Naive thymus-derived CD8-positive, alpha-beta T cell (primary cell): Measurements from ENCODE around the gene HCN3. TPM values are rescaled to one million over a fixed set of nuclear protein-coding genes. Genes with fewer than 3 reads are reported as not detected.

Experiments used
- ATAC-seq, 2 donors: fragments of 150-1000 bp; cut with Tn5 transposase in 1 of 2; sonication (Bioruptor Pico), chemical (Tn5 transposase) in 1 of 2; 1 replicate in 1 of 2; 2 replicates in 1 of 2; pipeline ENCODE4 v1.10.0; 2021; ENCODE audit warnings: mild to moderate bottlenecking in 2 of 2, moderate library complexity in 2 of 2
- POLR2A ChIA-PET: fragments of 350-600 bp; sonication (Branson Sonifier 250); formaldehyde crosslinking; loops from one replicate; lab custom pipeline; 2021; ENCODE audit warnings: antibody characterized with exemption; lab: Charles Lee
- DNase-seq, 10 donors: peaks; one replicate each; pipeline versions ENCODE4 v3.0.0 to v3.0.0-alpha.2; 2020 to 2022
- H3K27ac Mint-ChIP-seq, 10 donors: one replicate each; pipeline ENCODE4 v1.8.0; 2020 to 2022; ENCODE audit warnings: mild to moderate bottlenecking in 10 of 10, mixed read lengths in 10 of 10, moderate library complexity in 4 of 10, inconsistent platforms in 1 of 10
- H3K27me3 Mint-ChIP-seq, 5 donors: one replicate each; pipeline ENCODE4 v1.8.0; 2021 to 2022; ENCODE audit warnings: mixed read lengths in 5 of 5
- H3K36me3 Mint-ChIP-seq, 3 donors: one replicate each; pipeline ENCODE4 v1.8.0; 2020 to 2022; ENCODE audit warnings: mixed read lengths in 3 of 3, mild to moderate bottlenecking in 2 of 3, inconsistent platforms in 1 of 3
- H3K4me1 Mint-ChIP-seq, 4 donors: one replicate each; pipeline ENCODE4 v1.8.0; 2021 to 2022; ENCODE audit warnings: mixed read lengths in 4 of 4
- H3K4me3 Mint-ChIP-seq, 10 donors: one replicate each; pipeline ENCODE4 v1.8.0; 2020 to 2022; ENCODE audit warnings: mild to moderate bottlenecking in 10 of 10, mixed read lengths in 10 of 10, moderate library complexity in 6 of 10, inconsistent platforms in 1 of 10
- H3K9me3 Mint-ChIP-seq, 9 donors: one replicate each; pipeline ENCODE4 v1.8.0; 2020 to 2022; ENCODE audit warnings: mixed read lengths in 9 of 9, mild to moderate bottlenecking in 3 of 9, inconsistent platforms in 1 of 9, moderate library complexity in 1 of 9
- polyA plus RNA-seq, 3 donors: library from polyadenylated mRNA; unstranded; fragments of 300-500 nt; fragmentation: Illumina TruSeq; gene quantifications; one replicate each; pipeline ENCODE4 v1.2.3, GENCODE V29; 2021
- total RNA-seq, 8 experiments: library from RNA in 2 of 8; stranded (reverse) in 2 of 8; gene quantifications; one replicate each; pipeline ENCODE4 v1.2.3 and lab custom pipeline; 2021 to 2026

Gene HCN3
- total and polyA plus RNA-seq, 5 experiments from 2014 or later, result 0.20 to 4.1 (median 2.2) TPM; not detected in 1

GRCh38 chr1:155320661-155321617, 43.7 kb downstream of the HCN3 start, which contains the start of gene RUSC1:
RUSC1 (plus strand) TSS chr1:155320894; CDS start chr1:155321774, 880 bp downstream.
- Mint-ChIP-seq H3K4me1 (peaks cover 17 to 36% (median 31%) of the 10 kb centered on the region in 4 donors), H3K4me3 (peak within 1 kb of the TSS; percentile 72 to 86 (median 81)), H3K9me3 (no peaks in the 10 kb centered on the region), H3K27ac (peak within 1 kb of the TSS in 9 of 10 donors; percentile 21 to 87 (median 55)), H3K27me3 (no peaks in the 10 kb centered on the region), H3K36me3 (peaks cover 0 to 5% (median 0%) of the 10 kb centered on the region in 3 donors)
- peak; percentile 58 to 84 (median 72) for DNase-seq
- peak; percentile 36 to 47 for ATAC-seq
- POLR2A ChIA-PET, result interaction anchor here (0.6 to 5.4 kb wide), 6 partner anchors 13 to 70 kb away, joined by 3 to 37 read pairs (median 12); partner anchors contain the start of genes CLK2, FDPS and HCN3

GRCh38 chr1:155321639-155322503, 44.6 kb downstream of the HCN3 start:
- Mint-ChIP-seq H3K4me1 (peaks cover 20 to 41% (median 35%) of the 10 kb centered on the region in 4 donors), H3K36me3 (no peaks in the 10 kb centered on the region), H3K9me3 (no peaks in the 10 kb centered on the region), H3K4me3 (peak overlapping the region; percentile 62 to 86 (median 78)), H3K27ac (peak overlapping the region in 1 of 10 donors; percentile 47), H3K27me3 (no peaks in the 10 kb centered on the region)
- no peak for ATAC-seq
- POLR2A ChIA-PET, result interaction anchor here (0.6 to 5.4 kb wide), 8 partner anchors 12 to 78 kb away, joined by 3 to 37 read pairs (median 16); partner anchors contain the start of genes CLK2, FDPS, HCN3 and SCAMP3
- no peak for DNase-seq

DNA sequence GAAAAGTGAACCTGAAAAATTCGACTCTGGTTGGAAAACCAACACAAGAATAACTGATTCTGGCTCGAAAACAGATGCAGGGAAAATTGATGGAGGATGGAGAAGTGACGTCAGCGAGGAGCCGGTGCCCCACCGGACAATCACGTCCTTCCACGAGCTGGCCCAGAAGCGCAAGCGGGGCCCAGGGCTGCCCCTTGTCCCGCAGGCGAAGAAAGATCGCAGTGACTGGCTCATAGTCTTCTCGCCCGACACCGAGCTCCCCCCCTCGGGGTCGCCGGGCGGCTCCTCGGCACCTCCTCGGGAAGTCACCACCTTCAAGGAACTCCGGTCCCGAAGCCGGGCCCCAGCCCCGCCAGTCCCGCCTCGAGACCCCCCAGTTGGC, 45.3 kb downstream of the HCN3 start:
- no peak for DNase-seq
- Mint-ChIP-seq H3K4me1 (peaks cover 20 to 41% (median 35%) of the 10 kb centered on the region in 4 donors), H3K4me3 (peak overlapping the region; percentile 62 to 86 (median 78)), H3K27ac (peak overlapping the region in 1 of 10 donors; percentile 47), H3K27me3 (no peaks in the 10 kb centered on the region), H3K36me3 (no peaks in the 10 kb centered on the region), H3K9me3 (no peaks in the 10 kb centered on the region)
- ATAC-seq, result no peak
- POLR2A ChIA-PET, result interaction anchor here (0.6 to 5.4 kb wide), 7 partner anchors 13 to 78 kb away, joined by 3 to 37 read pairs (median 20); partner anchors contain the start of genes CLK2, FDPS, HCN3 and SCAMP3

DNA sequence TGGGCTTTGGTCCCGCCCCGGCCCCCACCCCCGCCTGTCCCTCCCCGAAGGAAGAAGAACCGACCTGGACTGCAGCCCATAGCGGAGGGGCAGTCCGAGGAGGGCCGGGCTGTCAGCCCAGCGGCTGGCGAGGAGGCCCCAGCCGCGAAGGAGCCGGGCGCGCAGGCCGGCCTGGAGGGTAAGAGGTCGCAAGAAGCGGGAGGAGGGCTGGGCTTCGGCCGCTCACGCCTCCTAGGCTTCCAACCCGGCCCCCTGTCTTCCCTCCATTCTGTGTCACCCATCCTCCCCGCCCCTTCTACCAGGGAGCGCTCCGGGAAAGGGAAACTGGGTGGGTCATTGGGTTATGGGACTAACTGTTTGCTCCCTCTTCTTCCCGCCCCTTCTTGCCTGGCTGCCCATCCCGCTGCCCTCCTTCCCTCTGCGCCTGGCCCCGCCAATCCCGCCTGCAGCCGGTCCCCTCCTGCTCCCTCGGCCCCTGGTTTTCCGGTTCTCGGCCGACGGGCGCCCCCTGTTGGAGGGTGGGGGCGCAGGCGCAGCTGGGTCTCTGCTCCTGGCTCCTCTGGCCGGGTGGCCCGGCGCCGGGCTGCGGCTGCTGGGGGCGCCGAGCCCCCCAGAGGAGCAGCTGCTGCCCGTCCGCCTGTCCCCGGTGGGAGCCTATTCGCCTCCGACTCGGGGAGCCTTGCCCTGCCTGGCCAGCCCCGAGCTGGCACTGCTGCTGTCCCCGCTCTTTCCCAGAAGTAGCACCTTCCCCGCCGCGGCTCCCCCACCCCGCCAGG, 45.9 kb downstream of the HCN3 start:
- POLR2A ChIA-PET, result interaction anchor here (0.7 to 5.4 kb wide), 12 partner anchors 13 to 82 kb away, joined by 3 to 37 read pairs (median 4); partner anchors contain the start of genes CLK2, ENTREP3, FDPS and HCN3

DNA sequence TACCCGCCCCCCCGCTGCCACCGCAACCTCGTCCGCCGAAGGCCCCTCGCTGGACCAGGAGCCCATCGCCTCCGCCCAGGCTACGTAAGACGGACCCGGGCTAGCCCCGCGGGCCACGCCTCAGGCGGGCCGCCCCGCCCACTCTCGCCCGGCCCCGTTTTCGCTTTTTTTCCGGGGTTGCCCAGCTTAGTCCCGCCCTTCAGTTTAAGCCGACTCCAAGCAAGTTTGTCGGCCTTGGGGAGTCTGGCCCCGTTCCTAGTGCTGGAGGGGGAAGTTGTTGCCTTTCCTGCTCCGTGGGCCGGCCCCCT, 46.4 kb downstream of the HCN3 start:
- peaks cover 20 to 41% (median 35%) of the 10 kb centered on the region in 4 donors for H3K4me1 Mint-ChIP-seq

More for the DNA sequence above, 45.9 kb downstream of the HCN3 start:
- no peaks in the 10 kb centered on the region for H3K36me3 Mint-ChIP-seq
- no peaks in the 10 kb centered on the region for H3K9me3 Mint-ChIP-seq
- ATAC-seq (peak; percentile 54 to 62), DNase-seq (peak; percentile 67 to 93 (median 85))
- H3K4me1 Mint-ChIP-seq, result peaks cover 20 to 41% (median 35%) of the 10 kb centered on the region in 4 donors
- peak overlapping the region; percentile 82 to 93 (median 90) for H3K4me3 Mint-ChIP-seq
- H3K27ac Mint-ChIP-seq, result peak overlapping the region in 7 of 10 donors; percentile 19 to 90 (median 81)
- no peaks in the 10 kb centered on the region for H3K27me3 Mint-ChIP-seq

GRCh38 chr1:155324037-155324716, 46.9 kb downstream of the HCN3 start:
- Mint-ChIP-seq H3K27ac (peak overlapping the region; percentile 72 to 94 (median 82)), H3K27me3 (no peaks in the 10 kb centered on the region), H3K4me1 (peaks cover 18 to 41% (median 34%) of the 10 kb centered on the region in 4 donors), H3K4me3 (peak overlapping the region; percentile 82 to 93 (median 90)), H3K9me3 (no peaks in the 10 kb centered on the region), H3K36me3 (peaks cover 0 to 5% (median 0%) of the 10 kb centered on the region in 3 donors)
- DNase-seq, result peak; percentile 72 to 91 (median 84)
- ATAC-seq, result peak; percentile 81 to 83
- POLR2A ChIA-PET, result interaction anchor here (0.7 to 5.4 kb wide), 12 partner anchors 14 to 1362 kb away, joined by 3 to 37 read pairs (median 4); partner anchors contain the start of genes CLK2, ENTREP3, FDPS and HCN3

More for the DNA sequence above, 46.4 kb downstream of the HCN3 start:
- Mint-ChIP-seq H3K27ac (peak overlapping the region in 9 of 10 donors; percentile 41 to 94 (median 83)), H3K27me3 (no peaks in the 10 kb centered on the region), H3K36me3 (peaks cover 0 to 3% (median 0%) of the 10 kb centered on the region in 3 donors), H3K9me3 (no peaks in the 10 kb centered on the region), H3K4me3 (peak overlapping the region; percentile 82 to 93 (median 90))
- peak; percentile 59 to 60 for ATAC-seq
- peak; percentile 46 to 85 (median 68) for DNase-seq
- POLR2A ChIA-PET, result interaction anchor here (0.7 to 5.4 kb wide), 12 partner anchors 14 to 82 kb away, joined by 3 to 37 read pairs (median 4); partner anchors contain the start of genes CLK2, ENTREP3, FDPS and HCN3

GRCh38 chr1:155324717-155325602, 47.7 kb downstream of the HCN3 start:
- POLR2A ChIA-PET, result interaction anchor here (0.6 to 5.4 kb wide), 7 partner anchors 50 to 1362 kb away, joined by 3 to 37 read pairs (median 13); partner anchors contain the start of genes CLK2, HCN3 and SCAMP3
- Mint-ChIP-seq H3K4me3 (peak overlapping the region; percentile 71 to 93 (median 88)), H3K27ac (peak overlapping the region in 9 of 10 donors; percentile 41 to 93 (median 78)), H3K4me1 (peaks cover 14 to 38% (median 31%) of the 10 kb centered on the region in 4 donors), H3K36me3 (peaks cover 0 to 9% (median 0%) of the 10 kb centered on the region in 3 donors), H3K9me3 (no peaks in the 10 kb centered on the region), H3K27me3 (no peaks in the 10 kb centered on the region)
- DNase-seq, result no peak
- no peak for ATAC-seq

GRCh38 chr1:155325603-155325893, 48.3 kb downstream of the HCN3 start:
- no peaks in the 10 kb centered on the region for H3K27me3 Mint-ChIP-seq
- DNase-seq (peak in 1 of 10 donors; percentile 9), ATAC-seq (no peak)
- POLR2A ChIA-PET, result interaction anchor here (0.6 to 5.4 kb wide), 2 partner anchors 75 to 231 kb away, joined by 3 to 37 read pairs; no protein-coding TSS in a partner anchor
- no peaks in the 10 kb centered on the region for H3K9me3 Mint-ChIP-seq
- H3K4me1 Mint-ChIP-seq, result peaks cover 8 to 32% (median 25%) of the 10 kb centered on the region in 4 donors
- H3K27ac Mint-ChIP-seq, result peak overlapping the region in 9 of 10 donors; percentile 17 to 95 (median 74)
- H3K4me3 Mint-ChIP-seq, result peak overlapping the region; percentile 44 to 86 (median 72)
- H3K36me3 Mint-ChIP-seq, result peaks cover 0 to 15% (median 0%) of the 10 kb centered on the region in 3 donors

GRCh38 chr1:155326020-155326526, 48.8 kb downstream of the HCN3 start:
- H3K27me3 Mint-ChIP-seq, result no peaks in the 10 kb centered on the region
- peaks cover 0 to 20% (median 3%) of the 10 kb centered on the region in 3 donors for H3K36me3 Mint-ChIP-seq
- DNase-seq, result peak in 1 of 10 donors; percentile 26
- H3K9me3 Mint-ChIP-seq, result no peaks in the 10 kb centered on the region
- H3K4me1 Mint-ChIP-seq, result peaks cover 6 to 27% (median 21%) of the 10 kb centered on the region in 4 donors
- H3K27ac Mint-ChIP-seq, result peak overlapping the region; percentile 17 to 95 (median 72)
- POLR2A ChIA-PET, result no interaction called here
- no peak for ATAC-seq
- H3K4me3 Mint-ChIP-seq, result peak overlapping the region; percentile 44 to 86 (median 71)
